Mononuclear cell (primary cell): ENCODE results near the gene SH3RF2. TPM values are rescaled to one million over a fixed set of nuclear protein-coding genes. Genes with fewer than 3 reads are reported as not detected.
"Not testable (repeated sequence)": the region's sequence is repeated elsewhere in the genome, so short reads cannot be mapped to it uniquely, and the experiment has no call there.

Source experiments
- H3K27me3 ChIP-seq: 2 replicates; pipeline ENCODE4 v1.6.0; 2011; ENCODE audit warnings: low read length, control low read depth; ENCODE audit not compliant: insufficient read depth
- H3K4me1 ChIP-seq: 2 replicates; pipeline ENCODE4 v1.5.1; 2011; ENCODE audit warnings: mild to moderate bottlenecking, low read length, control low read depth; ENCODE audit not compliant: insufficient read depth
- H3K4me3 ChIP-seq: 2 replicates; pipeline ENCODE4 v1.5.1; 2011; ENCODE audit warnings: mild to moderate bottlenecking, low read length, moderate library complexity
- H3K9me3 ChIP-seq: 2 replicates; pipeline ENCODE4 v1.5.1; 2011; ENCODE audit warnings: low read depth, mild to moderate bottlenecking, control low read depth, low read length
- total RNA-seq: library from RNA; depleted of rRNA; stranded (reverse); fragments of >200 nt; gene quantifications from one replicate; pipeline ENCODE4 v1.2.3, GENCODE V29; 2012

Gene SH3RF2
- total RNA-seq, 1 donor, result 0.31 TPM

GRCh38 chr5:146007989-146008388 is 71.6 kb downstream of the SH3RF2 start:
- no peaks in the 10 kb centered on the region for H3K27me3 ChIP-seq
- H3K4me1 ChIP-seq, result peaks cover 13% of the 10 kb centered on the region
- no peaks in the 10 kb centered on the region for H3K9me3 ChIP-seq

GRCh38 chr5:146009020-146009419 is 72.6 kb downstream of the SH3RF2 start:
- Histone ChIP-seq H3K27me3 (no peaks in the 10 kb centered on the region), H3K4me1 (peaks cover 13% of the 10 kb centered on the region), H3K9me3 (no peaks in the 10 kb centered on the region), H3K4me3 (no peak overlapping the region)

More at GRCh38 chr5:146007989-146008388, 71.6 kb downstream of the SH3RF2 start:
- no peak overlapping the region for H3K4me3 ChIP-seq

- H3K9me3 ChIP-seq, H3K4me3 ChIP-seq, H3K27me3 ChIP-seq: not testable (repeated sequence)
- peaks cover 13% of the 10 kb centered on the region for H3K4me1 ChIP-seq
Measured at GRCh38 chr5:146010447-146010846, 74.1 kb downstream of the SH3RF2 start.

GRCh38 chr5:146013761-146014160 is 77.4 kb downstream of the SH3RF2 start:
- Histone ChIP-seq H3K4me3 (no peak overlapping the region), H3K9me3 (no peaks in the 10 kb centered on the region), H3K27me3 (no peaks in the 10 kb centered on the region), H3K4me1 (no peaks in the 10 kb centered on the region)

GRCh38 chr5:146015001-146015400 is 78.6 kb downstream of the SH3RF2 start:
- no peaks in the 10 kb centered on the region for H3K27me3 ChIP-seq
- H3K9me3 ChIP-seq, result no peaks in the 10 kb centered on the region
- H3K4me3 ChIP-seq, result no peak overlapping the region
- H3K4me1 ChIP-seq, result no peaks in the 10 kb centered on the region

GRCh38 chr5:146016764-146017484 is 80.5 kb downstream of the SH3RF2 start:
- Histone ChIP-seq H3K9me3 (no peaks in the 10 kb centered on the region), H3K27me3 (no peaks in the 10 kb centered on the region), H3K4me1 (no peaks in the 10 kb centered on the region), H3K4me3 (no peak overlapping the region)

- no peaks in the 10 kb centered on the region for H3K9me3 ChIP-seq
- H3K27me3 ChIP-seq, result no peaks in the 10 kb centered on the region
- no peak overlapping the region for H3K4me3 ChIP-seq
- no peaks in the 10 kb centered on the region for H3K4me1 ChIP-seq
Measured at GRCh38 chr5:146018514-146019375, 82.4 kb downstream of the SH3RF2 start.

- Histone ChIP-seq H3K9me3 (no peaks in the 10 kb centered on the region), H3K4me1 (no peaks in the 10 kb centered on the region), H3K27me3 (no peaks in the 10 kb centered on the region), H3K4me3 (no peak overlapping the region)
Measured at GRCh38 chr5:146020100-146020499, 83.7 kb downstream of the SH3RF2 start.

- Histone ChIP-seq H3K27me3 (no peaks in the 10 kb centered on the region), H3K9me3 (no peaks in the 10 kb centered on the region), H3K4me3 (no peak overlapping the region), H3K4me1 (no peaks in the 10 kb centered on the region)
Measured at GRCh38 chr5:146024034-146024433, 87.7 kb downstream of the SH3RF2 start.

- Histone ChIP-seq H3K9me3 (no peaks in the 10 kb centered on the region), H3K4me3 (no peak overlapping the region), H3K4me1 (no peaks in the 10 kb centered on the region), H3K27me3 (no peaks in the 10 kb centered on the region)
Measured at GRCh38 chr5:146025114-146025680, 88.8 kb downstream of the SH3RF2 start.

GRCh38 chr5:146025681-146026080 is 89.3 kb downstream of the SH3RF2 start:
- Histone ChIP-seq H3K4me3 (no peak overlapping the region), H3K4me1 (no peaks in the 10 kb centered on the region), H3K27me3 (no peaks in the 10 kb centered on the region), H3K9me3 (no peaks in the 10 kb centered on the region)

- Histone ChIP-seq H3K9me3 (no peaks in the 10 kb centered on the region), H3K27me3 (no peaks in the 10 kb centered on the region), H3K4me3 (no peak overlapping the region), H3K4me1 (no peaks in the 10 kb centered on the region)
Measured at GRCh38 chr5:146026307-146027010, 90.1 kb downstream of the SH3RF2 start.

- Histone ChIP-seq H3K9me3 (no peaks in the 10 kb centered on the region), H3K4me3 (no peak overlapping the region), H3K4me1 (no peaks in the 10 kb centered on the region), H3K27me3 (no peaks in the 10 kb centered on the region)
Measured at GRCh38 chr5:146027751-146028150, 91.4 kb downstream of the SH3RF2 start.

GRCh38 chr5:146032911-146033310 is 96.5 kb downstream of the SH3RF2 start:
- H3K4me1 ChIP-seq, result no peaks in the 10 kb centered on the region
- H3K4me3 ChIP-seq, result no peak overlapping the region
- no peaks in the 10 kb centered on the region for H3K9me3 ChIP-seq
- H3K27me3 ChIP-seq, result no peaks in the 10 kb centered on the region

GRCh38 chr5:146034127-146034526 is 97.7 kb downstream of the SH3RF2 start:
- H3K4me1 ChIP-seq, result no peaks in the 10 kb centered on the region
- no peaks in the 10 kb centered on the region for H3K9me3 ChIP-seq
- H3K4me3 ChIP-seq, result no peak overlapping the region
- no peaks in the 10 kb centered on the region for H3K27me3 ChIP-seq
